ENCODE data around the gene DPEP2NB.

DNA sequence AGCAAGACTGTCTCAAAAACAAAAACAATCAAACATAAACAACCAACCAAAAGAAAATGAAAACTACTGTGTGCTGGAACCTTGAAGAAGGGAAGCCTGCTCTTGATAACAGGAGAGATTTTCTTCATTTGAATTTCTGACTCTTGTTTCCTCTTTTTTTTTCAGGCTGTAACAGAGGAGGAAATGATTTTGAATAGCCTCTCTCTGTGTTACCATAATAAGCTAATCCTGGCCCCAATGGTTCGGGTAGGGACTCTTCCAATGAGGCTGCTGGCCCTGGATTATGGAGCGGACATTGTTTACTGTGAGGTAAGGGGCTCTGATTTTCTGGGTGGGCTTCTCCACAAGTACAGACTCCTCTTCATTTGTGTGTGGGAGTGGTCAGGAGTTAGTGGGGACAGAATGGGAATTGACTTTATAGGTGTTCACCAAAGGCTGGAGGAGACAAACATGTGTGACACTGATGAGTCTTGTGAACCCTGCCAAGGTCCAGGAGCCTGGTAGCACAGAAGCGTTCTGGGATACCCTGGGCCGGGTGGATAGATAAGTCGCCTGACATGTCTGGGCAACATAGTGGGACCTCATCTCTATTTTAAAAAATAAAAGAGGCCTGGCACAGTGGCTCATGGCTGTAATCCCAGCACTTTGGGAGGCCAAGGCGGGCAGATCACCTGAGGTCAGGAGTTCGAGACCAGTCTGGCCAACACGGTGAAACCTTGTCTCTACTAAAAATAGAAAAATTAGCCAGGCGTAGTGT lies 22.3 kb upstream of the DPEP2NB start:
- TF ChIP-seq ZNF274 (IDR thresholded peaks at IDR 0.05; ENCODE audit: insufficient read depth, insufficient read length) (no peak), BRCA1 (IDR thresholded peaks at IDR 0.05; ENCODE audit: low read depth, low read length) (no peak)
- TF ChIP-seq, protein P1, sequence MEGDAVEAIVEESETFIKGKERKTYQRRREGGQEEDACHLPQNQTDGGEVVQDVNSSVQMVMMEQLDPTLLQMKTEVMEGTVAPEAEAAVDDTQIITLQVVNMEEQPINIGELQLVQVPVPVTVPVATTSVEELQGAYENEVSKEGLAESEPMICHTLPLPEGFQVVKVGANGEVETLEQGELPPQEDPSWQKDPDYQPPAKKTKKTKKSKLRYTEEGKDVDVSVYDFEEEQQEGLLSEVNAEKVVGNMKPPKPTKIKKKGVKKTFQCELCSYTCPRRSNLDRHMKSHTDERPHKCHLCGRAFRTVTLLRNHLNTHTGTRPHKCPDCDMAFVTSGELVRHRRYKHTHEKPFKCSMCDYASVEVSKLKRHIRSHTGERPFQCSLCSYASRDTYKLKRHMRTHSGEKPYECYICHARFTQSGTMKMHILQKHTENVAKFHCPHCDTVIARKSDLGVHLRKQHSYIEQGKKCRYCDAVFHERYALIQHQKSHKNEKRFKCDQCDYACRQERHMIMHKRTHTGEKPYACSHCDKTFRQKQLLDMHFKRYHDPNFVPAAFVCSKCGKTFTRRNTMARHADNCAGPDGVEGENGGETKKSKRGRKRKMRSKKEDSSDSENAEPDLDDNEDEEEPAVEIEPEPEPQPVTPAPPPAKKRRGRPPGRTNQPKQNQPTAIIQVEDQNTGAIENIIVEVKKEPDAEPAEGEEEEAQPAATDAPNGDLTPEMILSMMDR (IDR thresholded peaks at IDR 0.05 in 2 of 3, conservative IDR thresholded peaks at IDR 0.05 in 1 of 3; ENCODE audit: control insufficient read depth in 2 of 3, extremely low read depth in 1 of 3, insufficient read depth in 1 of 3, low read depth in 3 of 3, low read length in 3 of 3): no peak
- TF ChIP-seq, protein P2, sequence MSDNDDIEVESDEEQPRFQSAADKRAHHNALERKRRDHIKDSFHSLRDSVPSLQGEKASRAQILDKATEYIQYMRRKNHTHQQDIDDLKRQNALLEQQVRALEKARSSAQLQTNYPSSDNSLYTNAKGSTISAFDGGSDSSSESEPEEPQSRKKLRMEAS (IDR thresholded peaks at IDR 0.05; ENCODE audit: low read depth, low read length): no peak

Data from GM12878 (cell line).